Colonic mucosa (tissue), 4 donors: Measurements from ENCODE around the gene ELP4. TPM values are rescaled to one million over a fixed set of nuclear protein-coding genes. Genes with fewer than 3 reads are reported as not detected.

Source experiments
- DNase-seq: peaks from one replicate; pipeline ENCODE4 v3.0.0-alpha.2; 2020
- H3K27ac ChIP-seq: fragments of 200-600 bp; one replicate; pipeline ENCODE4 v1.8.0; 2021
- H3K27me3 ChIP-seq: fragments of 200-600 bp; one replicate; pipeline ENCODE4 v1.8.0; 2021
- H3K36me3 ChIP-seq: fragments of 200-600 bp; one replicate; pipeline ENCODE4 v1.8.0; 2021
- H3K4me1 ChIP-seq: fragments of 200-600 bp; one replicate; pipeline ENCODE4 v1.8.0; 2021; ENCODE audit warnings: mild to moderate bottlenecking
- H3K4me3 ChIP-seq: fragments of 200-600 bp; one replicate; pipeline ENCODE4 v1.8.0; 2021
- H3K9ac ChIP-seq, 2 donors: one replicate each; pipeline ENCODE4 v1.7.0; 2013; ENCODE audit warnings: control low read depth in 2 of 2, low read depth in 2 of 2, low read length in 2 of 2
- H3K9me3 ChIP-seq: fragments of 200-600 bp; one replicate; pipeline ENCODE4 v1.8.0; 2021
- intact Hi-C: fragments of 100-400 bp; cut with DNase I; formaldehyde crosslinking; loops from one replicate; pipeline ENCODE4 v1.14.1; 2022
- total RNA-seq, 2 donors: library from RNA; stranded (reverse); fragmentation: NEBNext Ultra II Directional in 1 of 2; extraction: Animal tissue kit (Norgen Biotek cat#: 25700) in 1 of 2; gene quantifications; one replicate each; pipeline ENCODE4 v1.2.1, GENCODE V29; 2021
- TF ChIP-seq, protein P1 (sequence below): fragments of 200-600 bp; IDR thresholded peaks from one replicate; pipeline ENCODE4 v1.8.0; 2022; ENCODE audit warnings: antibody characterized with exemption, mild to moderate bottlenecking
- donor health status: healthy.
- donor health status: DM: no; HTN: no; CAD: no.
- donor health status: DM: no; HTN: no; CAD: no.

ELP4 gene
- total RNA-seq, 2 donors from 2014 or later: 17.0 to 22.8 TPM

DNA sequence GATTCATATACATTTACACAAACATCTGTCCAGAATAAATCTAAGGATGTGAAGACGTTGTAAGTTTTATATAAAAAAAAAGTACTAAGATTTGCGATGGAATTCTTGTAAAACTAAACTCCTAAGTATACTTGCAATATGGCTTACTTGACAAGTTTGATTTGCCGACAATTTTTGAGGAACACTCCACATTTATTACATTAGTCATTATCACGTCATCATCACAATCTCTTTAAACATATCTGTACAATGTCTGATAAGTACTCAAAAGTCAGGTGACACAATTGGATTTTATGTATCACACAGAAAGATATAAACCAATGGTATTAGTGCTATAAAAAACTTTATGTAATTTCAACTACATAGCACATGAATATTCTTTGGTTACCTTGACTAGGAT lies 30.5 kb upstream of the ELP4 start:
- H3K9me3 ChIP-seq: no peaks in the 10 kb centered on the region
- no peak overlapping the region for H3K9ac ChIP-seq
- TF ChIP-seq, protein P1, sequence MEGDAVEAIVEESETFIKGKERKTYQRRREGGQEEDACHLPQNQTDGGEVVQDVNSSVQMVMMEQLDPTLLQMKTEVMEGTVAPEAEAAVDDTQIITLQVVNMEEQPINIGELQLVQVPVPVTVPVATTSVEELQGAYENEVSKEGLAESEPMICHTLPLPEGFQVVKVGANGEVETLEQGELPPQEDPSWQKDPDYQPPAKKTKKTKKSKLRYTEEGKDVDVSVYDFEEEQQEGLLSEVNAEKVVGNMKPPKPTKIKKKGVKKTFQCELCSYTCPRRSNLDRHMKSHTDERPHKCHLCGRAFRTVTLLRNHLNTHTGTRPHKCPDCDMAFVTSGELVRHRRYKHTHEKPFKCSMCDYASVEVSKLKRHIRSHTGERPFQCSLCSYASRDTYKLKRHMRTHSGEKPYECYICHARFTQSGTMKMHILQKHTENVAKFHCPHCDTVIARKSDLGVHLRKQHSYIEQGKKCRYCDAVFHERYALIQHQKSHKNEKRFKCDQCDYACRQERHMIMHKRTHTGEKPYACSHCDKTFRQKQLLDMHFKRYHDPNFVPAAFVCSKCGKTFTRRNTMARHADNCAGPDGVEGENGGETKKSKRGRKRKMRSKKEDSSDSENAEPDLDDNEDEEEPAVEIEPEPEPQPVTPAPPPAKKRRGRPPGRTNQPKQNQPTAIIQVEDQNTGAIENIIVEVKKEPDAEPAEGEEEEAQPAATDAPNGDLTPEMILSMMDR: no peak
- no peaks in the 10 kb centered on the region for H3K27me3 ChIP-seq
- H3K4me1 ChIP-seq: no peaks in the 10 kb centered on the region
- intact Hi-C loops: no loop called here
- no peak overlapping the region for H3K4me3 ChIP-seq
- no peak overlapping the region for H3K27ac ChIP-seq
- no peak for DNase-seq
- no peaks in the 10 kb centered on the region for H3K36me3 ChIP-seq

DNA sequence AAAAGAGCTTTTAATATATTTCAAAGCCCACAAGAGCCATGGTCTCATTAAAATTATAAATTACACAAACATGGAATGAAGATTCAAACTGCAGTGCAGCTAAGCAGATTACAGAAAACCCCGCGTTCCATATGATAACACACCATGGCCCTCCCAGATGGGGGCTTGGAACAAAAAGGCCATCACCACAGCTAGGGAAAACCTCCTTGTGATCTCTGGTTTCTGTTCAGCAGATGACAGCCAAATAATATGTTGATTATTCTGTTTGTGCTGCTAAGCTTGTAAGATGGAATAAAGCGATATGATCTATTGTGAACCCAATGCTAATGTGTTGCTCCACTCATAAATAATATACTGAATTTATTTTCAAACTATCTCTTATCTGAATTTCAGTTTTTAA lies 28.6 kb upstream of the ELP4 start:
- no peak for DNase-seq
- intact Hi-C loops: no loop called here
- H3K4me1 ChIP-seq: no peaks in the 10 kb centered on the region
- TF ChIP-seq, protein P1: no peak
- no peaks in the 10 kb centered on the region for H3K27me3 ChIP-seq
- no peaks in the 10 kb centered on the region for H3K9me3 ChIP-seq
- H3K36me3 ChIP-seq: no peaks in the 10 kb centered on the region
- no peak overlapping the region for H3K27ac ChIP-seq
- H3K9ac ChIP-seq: no peak overlapping the region
- no peak overlapping the region for H3K4me3 ChIP-seq

DNA sequence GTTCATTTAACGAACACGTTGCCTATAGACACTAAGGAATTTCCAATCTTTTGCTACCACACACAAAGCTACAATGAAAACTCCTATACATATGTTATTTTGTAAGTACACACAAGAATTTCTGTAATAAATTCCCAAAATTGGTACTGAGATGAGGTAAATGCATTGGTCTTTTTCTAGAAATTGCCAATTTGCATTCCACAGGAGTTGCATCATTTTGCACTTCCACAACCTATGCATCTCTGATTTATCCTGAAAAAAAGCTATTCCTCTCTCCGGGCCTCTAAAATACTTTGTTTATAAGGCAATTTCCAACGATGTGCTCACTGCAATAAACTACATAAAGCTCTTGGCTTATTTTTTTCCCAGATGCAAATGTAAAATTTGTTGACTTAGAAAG lies 25.1 kb upstream of the ELP4 start:
- H3K9me3 ChIP-seq: no peaks in the 10 kb centered on the region
- no peak overlapping the region for H3K27ac ChIP-seq
- no peaks in the 10 kb centered on the region for H3K36me3 ChIP-seq
- no peak overlapping the region for H3K4me3 ChIP-seq
- DNase-seq: no peak
- TF ChIP-seq, protein P1: no peak
- intact Hi-C loops: no loop called here
- no peaks in the 10 kb centered on the region for H3K4me1 ChIP-seq
- H3K27me3 ChIP-seq: no peaks in the 10 kb centered on the region
- no peak overlapping the region for H3K9ac ChIP-seq

DNA sequence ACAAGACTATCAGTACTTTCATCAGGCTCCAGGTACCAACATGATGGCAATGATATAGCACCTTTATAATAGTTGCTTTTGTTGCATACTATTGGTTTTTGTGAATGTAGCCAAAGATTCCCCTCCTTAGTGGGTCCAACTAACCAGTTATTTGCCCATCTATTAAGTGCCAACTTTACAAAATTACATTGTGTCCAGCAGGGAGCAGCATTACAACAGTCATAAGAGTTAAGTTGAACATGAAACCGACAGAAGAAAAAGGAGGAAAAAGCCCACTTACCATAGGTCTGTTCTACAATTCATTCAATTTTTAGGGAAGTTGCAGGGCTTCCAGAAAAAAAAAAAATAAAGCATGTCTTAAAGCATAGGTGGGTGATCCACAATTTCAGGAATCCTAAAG lies 21.7 kb upstream of the ELP4 start:
- no peak overlapping the region for H3K4me3 ChIP-seq
- H3K4me1 ChIP-seq: no peaks in the 10 kb centered on the region
- no peaks in the 10 kb centered on the region for H3K9me3 ChIP-seq
- no peak overlapping the region for H3K9ac ChIP-seq
- intact Hi-C loops: no loop called here
- no peak overlapping the region for H3K27ac ChIP-seq
- no peaks in the 10 kb centered on the region for H3K36me3 ChIP-seq
- H3K27me3 ChIP-seq: no peaks in the 10 kb centered on the region
- TF ChIP-seq, protein P1: no peak
- DNase-seq: no peak

DNA sequence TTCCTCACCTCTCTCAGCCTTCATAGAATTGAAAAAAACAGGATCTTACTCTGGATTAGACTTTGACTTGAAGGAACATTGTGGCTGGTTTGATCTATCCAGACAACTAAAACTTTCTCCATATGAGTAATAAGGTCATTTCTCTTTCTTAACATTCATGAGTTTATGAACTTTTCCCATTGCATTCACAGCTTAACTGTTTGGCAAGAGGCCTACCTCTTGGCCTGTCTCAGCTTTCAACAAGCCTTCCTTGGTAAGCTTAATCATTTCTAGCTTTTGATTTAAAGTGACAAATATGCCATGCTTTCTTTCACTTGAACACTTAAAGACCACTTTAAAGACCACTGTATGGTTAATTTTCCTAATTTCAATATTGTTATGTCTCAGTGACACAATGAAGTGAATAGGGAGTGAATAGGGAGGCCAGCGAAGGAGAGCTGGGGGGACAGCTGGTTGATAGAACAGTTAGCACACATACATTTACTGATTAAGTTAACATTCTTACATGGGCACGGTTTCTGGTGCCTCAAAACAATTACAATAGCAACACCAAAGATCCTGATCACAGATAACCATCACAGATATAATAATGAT lies 17.1 kb upstream of the ELP4 start:
- Histone ChIP-seq H3K9ac (no peak overlapping the region), H3K27ac (no peak overlapping the region), H3K4me1 (no peaks in the 10 kb centered on the region), H3K36me3 (no peaks in the 10 kb centered on the region), H3K27me3 (no peaks in the 10 kb centered on the region), H3K9me3 (no peaks in the 10 kb centered on the region), H3K4me3 (no peak overlapping the region)
- DNase-seq: no peak
- TF ChIP-seq, protein P1: no peak
- intact Hi-C loops: no loop called here
